ENCODE measurements around the gene SGF29.
"Not testable (repeated sequence)": the region's sequence is repeated elsewhere in the genome, so short reads cannot be mapped to it uniquely, and the experiment has no call there.

The SGF29 gene

DNA sequence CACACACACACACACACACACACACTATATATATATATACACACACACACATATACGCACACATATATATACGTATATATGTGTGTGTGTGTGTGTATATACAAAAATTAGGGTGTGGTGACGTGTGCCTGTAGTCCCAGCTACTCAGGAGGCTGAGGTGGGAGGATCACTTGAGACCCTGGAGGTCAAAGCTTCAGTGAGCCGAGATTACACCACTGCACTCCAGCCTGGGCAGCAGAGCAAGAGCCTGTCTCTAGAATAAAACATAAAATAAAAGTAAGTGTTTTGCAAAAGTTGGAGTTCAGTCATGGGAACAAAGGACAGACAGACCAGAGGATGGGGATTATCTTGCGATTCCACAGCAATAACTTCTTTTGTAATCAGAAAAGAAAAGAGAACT lies 25.7 kb upstream of the SGF29 start:
- Mint-ChIP-seq H3K9me3 (no peaks in the 10 kb centered on the region), H3K4me3 (no peak overlapping the region), H3K4me1 (peaks cover 3% of the 10 kb centered on the region), H3K27ac (no peak overlapping the region), H3K27me3 (no peaks in the 10 kb centered on the region)
- ATAC-seq: no peak
- no peak for DNase-seq

DNA sequence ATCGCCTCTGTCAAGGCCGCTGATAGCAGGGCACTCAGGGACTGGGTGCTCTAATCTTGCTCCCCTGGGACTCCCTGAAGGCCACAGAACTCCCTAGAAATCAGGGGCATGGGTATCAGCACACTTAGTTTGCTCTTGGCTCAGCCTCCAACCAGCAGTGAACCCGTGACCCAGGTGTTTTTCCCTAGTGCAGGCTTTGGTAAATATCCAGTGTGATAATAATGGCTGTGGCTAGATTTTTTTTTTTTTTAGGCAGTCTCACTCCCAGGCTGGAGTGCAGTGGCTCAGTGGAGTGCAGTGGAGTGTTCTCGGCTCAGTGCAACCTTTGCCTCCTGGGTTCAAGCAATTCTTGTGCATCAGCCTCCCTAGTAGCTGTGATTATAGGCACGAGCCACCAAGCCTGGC lies 25.3 kb upstream of the SGF29 start:
- Mint-ChIP-seq H3K4me3 (no peak overlapping the region), H3K27ac (no peak overlapping the region), H3K4me1 (no peaks in the 10 kb centered on the region), H3K27me3 (no peaks in the 10 kb centered on the region), H3K9me3 (no peaks in the 10 kb centered on the region)
- ATAC-seq (no peak), DNase-seq (no peak)

DNA sequence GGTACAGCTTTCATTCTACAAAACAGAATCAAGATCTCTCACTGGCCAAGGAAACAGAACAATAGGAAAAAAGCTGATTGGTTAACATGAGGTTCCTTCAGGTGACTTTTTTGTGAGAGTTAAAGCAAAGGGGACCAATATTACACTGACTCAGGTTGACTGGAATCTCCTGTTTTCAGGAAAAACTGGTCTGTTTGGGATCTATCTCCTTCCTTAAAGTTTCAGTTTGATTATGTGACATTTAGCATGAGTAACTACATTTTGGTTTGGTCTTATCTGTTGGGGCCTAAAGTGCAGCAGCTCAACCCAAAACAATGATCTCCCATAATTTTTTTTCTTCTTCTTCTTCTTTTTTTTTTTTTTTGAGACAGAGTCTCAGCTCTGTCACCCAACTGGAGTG lies 24.6 kb upstream of the SGF29 start:
- Mint-ChIP-seq H3K27me3 (no peaks in the 10 kb centered on the region), H3K9me3 (no peaks in the 10 kb centered on the region), H3K4me1 (no peaks in the 10 kb centered on the region), H3K4me3 (no peak overlapping the region), H3K27ac (no peak overlapping the region)
- ATAC-seq (no peak), DNase-seq (no peak)

DNA sequence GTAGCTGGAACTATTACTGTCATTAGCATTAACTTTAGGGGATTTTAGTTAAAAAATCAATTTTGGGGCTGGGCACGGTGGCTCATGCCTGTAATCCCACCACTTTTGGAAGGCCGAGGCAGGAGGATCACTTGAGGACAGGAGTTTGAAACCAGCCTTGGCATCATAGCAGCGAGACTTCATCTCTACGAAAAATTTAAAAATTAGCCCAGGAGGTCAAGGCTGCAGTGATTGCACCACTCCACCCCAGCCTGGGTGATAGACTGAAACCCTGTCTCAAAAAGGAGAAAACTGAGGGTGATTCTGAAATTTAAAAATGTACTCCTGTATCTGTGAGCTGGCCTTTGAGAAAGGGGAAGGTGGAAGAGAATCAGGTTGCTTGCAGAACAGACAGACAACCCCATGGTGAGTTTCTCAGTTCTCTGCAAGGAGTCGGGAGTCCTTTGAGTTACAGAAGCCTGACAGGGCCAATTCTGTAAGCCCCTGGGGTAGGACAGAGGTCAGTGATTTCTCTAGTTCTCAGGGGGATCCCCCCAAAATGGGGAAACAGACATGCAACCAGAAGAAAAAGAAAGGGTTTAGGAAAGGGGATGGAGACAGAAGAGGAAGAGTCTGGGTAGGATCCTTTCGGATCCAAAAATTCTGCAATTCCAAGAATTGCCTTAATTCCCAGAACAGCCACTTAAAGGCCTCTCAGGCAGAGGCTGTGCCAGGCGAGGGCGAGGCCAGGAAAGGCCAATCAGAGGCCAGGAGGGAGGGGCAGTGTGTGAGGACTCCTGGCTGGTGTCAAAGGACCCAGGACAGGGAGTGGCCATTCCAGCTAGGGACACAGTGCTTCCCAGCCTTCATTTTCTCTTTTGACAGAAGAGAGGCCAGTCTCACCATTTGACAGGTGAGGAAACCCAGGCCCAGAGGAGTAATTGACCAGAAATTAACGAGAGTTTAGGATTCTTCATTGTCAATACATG lies 21.7 kb upstream of the SGF29 start:
- no peak for DNase-seq
- Mint-ChIP-seq H3K4me1 (peaks cover 17% of the 10 kb centered on the region), H3K27ac (peak overlapping the region in 1 of 2 donors; percentile 3), H3K27me3 (no peaks in the 10 kb centered on the region), H3K9me3 (no peaks in the 10 kb centered on the region), H3K4me3 (no peak overlapping the region)
- no peak for ATAC-seq

DNA sequence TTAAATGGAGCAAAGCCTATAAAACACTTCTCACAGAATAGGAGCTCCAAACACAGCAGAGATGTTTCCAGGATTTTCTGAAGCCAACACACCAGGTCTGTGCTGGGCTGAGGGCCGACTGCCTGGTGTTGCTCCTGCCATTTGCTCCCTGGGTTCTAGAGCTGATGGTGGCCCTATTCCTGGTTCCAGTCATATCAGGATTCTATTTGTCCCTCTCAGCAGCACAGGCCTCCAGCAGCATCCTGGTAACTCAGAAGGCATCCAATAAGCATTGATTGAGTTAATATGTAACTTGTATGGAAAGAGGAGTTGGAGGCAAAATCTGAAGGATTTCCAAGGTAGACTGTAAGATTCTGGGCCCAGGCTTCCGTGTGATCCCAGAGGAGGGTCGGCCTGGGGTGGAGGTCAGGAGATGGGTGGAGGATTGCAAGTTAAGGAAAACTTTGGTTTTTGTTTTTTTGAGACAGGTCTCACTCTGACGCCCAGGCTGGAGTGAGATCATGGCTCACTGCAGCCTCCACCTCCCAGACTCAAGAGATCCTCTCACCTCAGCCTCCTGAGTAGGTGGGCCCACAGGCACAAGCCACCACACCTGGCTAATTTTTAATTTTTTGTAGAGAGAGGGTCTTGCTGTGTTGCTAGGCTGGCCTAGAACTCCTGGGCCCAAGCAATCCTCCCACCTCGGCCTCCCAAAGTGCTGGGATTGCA lies 20.6 kb upstream of the SGF29 start:
- ATAC-seq (no peak), DNase-seq (no peak)
- H3K4me1 Mint-ChIP-seq: peaks cover 17% of the 10 kb centered on the region
- no peak overlapping the region for H3K27ac Mint-ChIP-seq
- no peaks in the 10 kb centered on the region for H3K27me3 Mint-ChIP-seq
- no peak overlapping the region for H3K4me3 Mint-ChIP-seq
- H3K9me3 Mint-ChIP-seq: no peaks in the 10 kb centered on the region

DNA sequence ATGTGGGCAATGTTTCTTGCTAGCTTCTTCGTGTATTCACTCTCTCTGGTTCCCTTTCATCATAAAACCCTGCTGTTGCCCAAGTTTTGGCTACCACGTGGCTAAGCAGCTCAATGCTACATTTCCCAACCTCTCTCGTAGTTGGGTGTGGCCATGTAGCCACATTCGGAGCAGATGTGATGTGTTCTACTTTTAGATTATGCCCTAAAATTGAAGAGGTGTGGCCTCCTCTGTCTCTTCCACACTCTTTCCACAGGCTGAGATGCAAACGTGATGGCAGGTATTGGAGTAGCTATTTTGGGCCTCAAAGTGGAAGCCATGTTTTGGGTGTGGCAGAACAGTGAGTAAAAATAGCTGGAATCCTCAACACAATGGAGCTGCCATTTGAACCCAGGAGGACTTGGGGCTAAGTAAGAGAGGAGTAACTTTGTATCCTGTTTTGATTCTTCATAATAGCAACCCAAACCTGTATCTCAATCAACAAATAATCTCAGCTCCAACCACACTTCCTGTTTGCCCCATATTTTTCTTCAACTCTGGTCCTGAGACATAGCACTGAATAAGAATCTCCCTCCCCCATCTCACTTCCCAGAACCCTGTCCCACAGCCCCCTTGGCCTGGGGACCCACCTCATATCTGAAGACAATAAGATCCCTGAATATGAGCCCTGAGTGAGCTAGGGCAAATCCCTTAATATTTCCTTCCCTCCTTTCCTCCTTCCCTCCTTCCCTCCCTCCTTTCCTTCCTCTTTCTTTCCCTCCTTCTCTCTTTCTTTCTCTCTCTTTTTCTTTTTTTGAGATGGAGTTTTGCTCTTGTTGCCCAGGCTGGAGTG lies 19.0 kb upstream of the SGF29 start:
- no peaks in the 10 kb centered on the region for H3K27me3 Mint-ChIP-seq
- H3K4me1 Mint-ChIP-seq: peaks cover 17% of the 10 kb centered on the region
- ATAC-seq (no peak), DNase-seq (no peak)
- H3K4me3 Mint-ChIP-seq: no peak overlapping the region
- H3K27ac Mint-ChIP-seq: peak overlapping the region in 1 of 2 donors; percentile 13
- no peaks in the 10 kb centered on the region for H3K9me3 Mint-ChIP-seq

DNA sequence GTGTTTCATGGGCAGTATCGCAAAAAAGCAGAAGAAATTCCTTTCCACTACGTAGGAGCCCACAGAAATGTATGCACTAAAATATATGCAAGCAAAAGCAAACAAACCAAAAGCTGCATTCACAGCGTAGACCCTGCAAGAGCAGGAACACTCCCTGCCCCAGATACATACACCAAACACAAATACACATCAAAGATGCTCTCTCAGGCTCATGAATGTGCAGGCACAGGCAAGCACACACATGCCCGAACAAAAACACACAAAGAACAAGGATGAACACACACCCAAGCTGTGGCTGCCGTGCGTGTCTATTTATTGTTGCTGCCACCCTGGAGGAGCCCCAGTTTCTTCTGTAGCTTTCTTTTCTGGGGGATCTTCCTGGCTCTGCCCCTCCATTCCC lies 16.6 kb upstream of the SGF29 start:
- Mint-ChIP-seq H3K4me3 (no peak overlapping the region), H3K4me1 (peaks cover 17% of the 10 kb centered on the region), H3K27me3 (no peaks in the 10 kb centered on the region), H3K27ac (no peak overlapping the region), H3K9me3 (no peaks in the 10 kb centered on the region)
- DNase-seq (no peak), ATAC-seq (no peak)

DNA sequence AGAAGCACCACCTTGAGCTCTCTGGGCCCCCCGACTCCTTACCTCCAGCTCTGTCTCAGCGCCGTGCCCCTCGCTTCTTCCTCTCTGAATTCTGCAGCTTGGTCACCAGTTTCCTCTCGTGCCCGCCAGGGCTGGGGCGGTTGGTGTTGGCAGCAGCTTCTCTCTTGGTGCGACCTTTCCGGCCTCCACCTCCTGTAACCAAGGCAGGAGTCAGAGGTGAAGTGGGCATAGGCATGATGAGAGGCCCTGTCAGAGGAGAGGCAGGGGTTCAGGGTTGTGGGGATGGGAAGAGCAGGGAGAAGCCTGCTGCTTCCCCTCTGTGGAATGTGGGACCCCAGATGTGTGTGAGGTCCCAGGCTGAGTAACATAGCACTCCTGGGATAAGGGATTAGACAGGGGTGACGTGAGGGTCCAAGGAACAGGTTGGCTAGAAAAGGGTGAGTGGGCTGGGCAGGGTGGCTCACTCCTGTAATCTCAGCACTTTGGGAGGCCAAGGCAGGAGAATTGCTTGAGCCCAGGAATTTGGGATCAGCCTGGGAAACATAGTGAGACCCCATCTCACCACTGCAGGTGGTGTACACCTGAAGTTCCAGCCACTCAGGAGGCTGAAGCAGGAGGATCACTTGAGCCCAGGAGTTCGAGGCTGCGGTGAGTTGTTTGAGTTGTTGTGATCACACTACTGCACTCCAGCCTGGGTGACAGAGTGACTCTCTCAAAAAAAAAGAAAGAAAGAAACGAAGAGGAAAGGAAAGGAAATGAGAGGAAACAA lies 15.6 kb upstream of the SGF29 start:
- Mint-ChIP-seq H3K27me3 (no peaks in the 10 kb centered on the region), H3K4me3 (no peak overlapping the region), H3K4me1 (peaks cover 25% of the 10 kb centered on the region), H3K9me3 (no peaks in the 10 kb centered on the region), H3K27ac (no peak overlapping the region)
- ATAC-seq (no peak), DNase-seq (no peak)

DNA sequence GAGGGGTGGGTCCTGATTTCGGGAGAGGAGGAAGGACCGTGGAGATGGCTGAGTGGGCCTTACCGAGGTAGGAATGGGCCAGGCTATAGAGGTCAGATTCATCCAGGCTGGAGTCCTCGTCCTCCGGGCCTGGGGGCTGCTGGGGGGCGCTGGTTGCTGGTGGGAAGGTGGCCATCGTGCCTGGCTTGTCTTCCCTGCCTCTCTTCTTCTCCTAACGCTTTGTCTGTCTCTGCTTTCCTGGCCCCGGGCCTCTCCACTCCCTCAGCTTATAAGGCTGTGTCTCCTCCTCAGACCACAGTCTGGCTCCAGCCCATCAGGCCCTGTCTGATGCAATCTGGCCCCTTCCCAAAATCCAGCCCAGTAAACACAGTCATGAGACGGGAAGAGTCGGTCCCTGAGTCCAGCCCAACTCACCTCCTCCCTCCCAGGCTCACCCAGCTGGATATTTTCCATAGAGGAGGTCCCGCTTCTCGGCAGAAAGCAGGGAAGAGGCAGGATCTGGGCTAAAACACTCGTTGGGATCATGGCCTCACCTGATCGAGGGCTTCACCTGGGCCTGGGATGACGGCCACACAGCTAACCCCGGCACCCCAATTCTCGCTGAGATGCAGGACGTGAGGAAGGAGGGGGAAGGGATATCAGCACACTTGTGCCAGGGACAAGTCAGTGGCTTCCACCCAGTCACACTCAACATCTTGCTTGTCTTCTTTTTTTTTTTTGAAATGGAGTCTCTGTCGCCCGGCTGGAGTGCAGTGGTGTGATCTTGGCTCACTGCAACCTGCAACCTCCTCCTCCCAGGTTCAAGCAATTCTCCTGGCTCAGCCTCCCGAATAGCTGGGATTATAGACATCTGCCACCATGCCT lies 14.8 kb upstream of the SGF29 start, which contains the start of gene NUPR1:
Gene NUPR1 (minus strand): TSS at position 242 of the 864 bp plus-strand sequence. CDS start 67 bp downstream, at position 175.
- H3K4me1 Mint-ChIP-seq: peaks cover 27% of the 10 kb centered on the region
- H3K4me3 Mint-ChIP-seq: no peak within 1 kb of the TSS
- peak within 1 kb of the TSS in 1 of 2 donors; percentile 51 for H3K27ac Mint-ChIP-seq
- no peaks in the 10 kb centered on the region for H3K27me3 Mint-ChIP-seq
- H3K9me3 Mint-ChIP-seq: no peaks in the 10 kb centered on the region
- DNase-seq (no peak), ATAC-seq (no peak)

DNA sequence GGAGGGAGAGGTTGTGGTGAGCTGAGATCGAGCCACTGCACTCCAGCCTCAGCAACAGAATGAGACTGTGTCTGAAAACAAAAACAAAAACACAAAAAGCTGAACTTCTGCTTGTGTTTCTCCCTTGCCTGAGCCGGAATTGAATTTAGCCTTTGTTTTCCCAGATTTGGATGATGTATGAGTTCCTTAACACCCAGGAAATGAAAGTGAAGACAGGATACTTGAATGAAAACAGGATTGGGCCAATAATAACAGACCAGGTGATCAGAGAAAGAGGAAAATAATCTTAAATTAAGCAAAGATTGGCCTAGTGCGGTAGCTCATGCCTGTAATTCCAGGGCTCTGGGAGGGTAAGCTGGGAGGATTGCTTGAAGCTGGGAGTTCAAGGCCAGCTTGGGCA lies 13.4 kb upstream of the SGF29 start:
- DNase-seq: no peak
- H3K9me3 Mint-ChIP-seq: no peaks in the 10 kb centered on the region
- H3K27me3 Mint-ChIP-seq: no peaks in the 10 kb centered on the region
- H3K27ac Mint-ChIP-seq: no peak overlapping the region
- no peak for ATAC-seq
- H3K4me3 Mint-ChIP-seq: no peak overlapping the region
- H3K4me1 Mint-ChIP-seq: peaks cover 15% of the 10 kb centered on the region

DNA sequence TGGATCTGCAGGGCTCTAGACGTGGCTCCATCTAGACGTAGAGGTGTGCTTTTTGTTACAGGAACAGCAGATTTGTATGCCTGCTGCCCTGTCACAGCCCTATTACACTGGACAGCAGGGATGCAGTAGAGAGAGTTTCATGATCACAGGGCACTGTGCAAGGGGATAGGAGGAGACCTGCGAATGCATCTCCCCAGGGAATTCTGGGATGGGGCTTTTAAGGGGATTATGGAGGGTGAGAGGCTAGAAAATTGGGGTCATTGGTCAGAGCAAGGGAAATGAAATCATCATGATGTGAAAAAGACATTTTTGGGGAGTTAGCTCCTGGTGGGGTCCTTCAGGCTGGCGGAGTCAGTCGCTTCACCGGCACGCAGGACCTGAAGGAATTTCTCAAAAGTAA lies 11.1 kb upstream of the SGF29 start:
- no peak overlapping the region for H3K27ac Mint-ChIP-seq
- no peak overlapping the region for H3K4me3 Mint-ChIP-seq
- DNase-seq: no peak
- no peak for ATAC-seq
- H3K4me1 Mint-ChIP-seq: peaks cover 10% of the 10 kb centered on the region
- no peaks in the 10 kb centered on the region for H3K27me3 Mint-ChIP-seq
- no peaks in the 10 kb centered on the region for H3K9me3 Mint-ChIP-seq

DNA sequence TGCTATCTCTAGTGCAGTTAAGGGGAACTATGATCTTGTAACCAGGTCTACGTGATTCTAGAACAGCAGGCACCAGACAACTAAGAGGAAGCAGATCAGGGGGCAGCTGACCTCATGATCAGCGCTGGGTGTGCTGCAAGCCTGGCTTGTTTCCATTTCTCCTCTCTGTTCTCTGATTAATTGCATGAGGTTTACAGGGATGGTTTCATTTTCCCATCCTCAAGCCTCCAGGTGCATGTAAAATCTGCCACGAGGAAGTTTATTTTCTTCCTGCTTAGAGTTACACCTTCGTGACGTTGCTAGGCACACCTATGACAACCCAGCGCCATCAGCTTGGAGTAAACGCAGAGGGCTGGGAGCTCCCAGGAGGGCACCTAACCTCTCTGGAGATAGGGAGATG lies 10.6 kb upstream of the SGF29 start:
- no peaks in the 10 kb centered on the region for H3K9me3 Mint-ChIP-seq
- no peaks in the 10 kb centered on the region for H3K27me3 Mint-ChIP-seq
- DNase-seq (no peak), ATAC-seq (no peak)
- no peak overlapping the region for H3K4me3 Mint-ChIP-seq
- peaks cover 10% of the 10 kb centered on the region for H3K4me1 Mint-ChIP-seq
- no peak overlapping the region for H3K27ac Mint-ChIP-seq

DNA sequence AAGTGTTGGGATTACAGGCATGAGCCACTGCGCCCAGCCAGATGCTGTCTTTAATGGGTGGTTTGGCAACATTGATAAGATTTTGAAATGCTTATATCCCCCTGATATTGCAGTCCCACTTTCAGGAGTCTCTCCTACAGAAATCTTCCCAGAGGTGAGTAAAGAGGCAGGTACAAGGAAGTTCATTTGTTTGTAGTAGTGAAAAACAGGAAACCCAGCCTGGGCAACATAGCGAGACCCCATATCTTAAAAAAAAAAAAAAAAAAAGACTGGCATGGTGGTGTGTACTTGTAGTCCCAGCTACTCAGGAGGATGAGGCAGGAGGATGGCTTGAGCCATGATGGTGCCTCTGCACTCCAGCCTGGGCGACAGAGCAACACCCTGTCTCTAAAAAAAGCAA lies 8.7 kb upstream of the SGF29 start:
- ATAC-seq (no peak), DNase-seq (no peak)
- Mint-ChIP-seq H3K4me1 (peaks cover 15% of the 10 kb centered on the region), H3K9me3 (no peaks in the 10 kb centered on the region), H3K27me3 (no peaks in the 10 kb centered on the region), H3K4me3 (no peak overlapping the region), H3K27ac (no peak overlapping the region)

DNA sequence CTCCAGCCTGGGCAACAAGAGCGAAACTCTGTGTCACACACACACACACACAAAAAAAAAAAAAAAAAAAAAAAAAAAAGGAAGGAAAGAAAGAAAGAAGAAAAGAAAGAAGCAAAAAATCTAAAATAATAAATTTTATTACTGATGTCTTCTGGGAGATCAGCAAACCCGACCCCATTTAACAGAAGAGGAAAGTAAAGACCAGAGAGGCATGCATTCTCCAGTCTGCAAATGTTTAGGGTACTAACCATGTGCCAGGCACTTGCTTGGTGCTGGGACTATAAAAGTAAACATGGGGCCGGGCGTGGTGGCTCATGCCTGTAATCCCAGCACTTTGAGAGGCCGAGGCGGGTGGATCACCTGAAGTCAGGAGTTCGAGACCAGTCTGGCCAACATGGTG lies 7.8 kb upstream of the SGF29 start:
- H3K27ac Mint-ChIP-seq: not testable (repeated sequence)

More for the DNA sequence above, 7.8 kb upstream of the SGF29 start:
- DNase-seq, ATAC-seq, H3K4me3 Mint-ChIP-seq, H3K9me3 Mint-ChIP-seq, H3K27me3 Mint-ChIP-seq: not testable (repeated sequence)
- peaks cover 15% of the 10 kb centered on the region for H3K4me1 Mint-ChIP-seq

All from stimulated activated naive CD8-positive, alpha-beta T cell treated with anti-CD3 and anti-CD28 coated beads, Interleukin-15, amount 100 ng/mL, for 72 hours (primary cell).